ENCODE data around the gene CYLD. TPM values are rescaled to one million over a fixed set of nuclear protein-coding genes. Genes with fewer than 3 reads are reported as not detected.
A peak's percentile ranks its signal among the peaks of the same experiment; 100 is the strongest.

Gene CYLD
- polyA plus RNA-seq, 1 donor (not counting 4 experiments of a cell fraction or from before 2014, with no cell fraction given): 24.7 TPM

DNA sequence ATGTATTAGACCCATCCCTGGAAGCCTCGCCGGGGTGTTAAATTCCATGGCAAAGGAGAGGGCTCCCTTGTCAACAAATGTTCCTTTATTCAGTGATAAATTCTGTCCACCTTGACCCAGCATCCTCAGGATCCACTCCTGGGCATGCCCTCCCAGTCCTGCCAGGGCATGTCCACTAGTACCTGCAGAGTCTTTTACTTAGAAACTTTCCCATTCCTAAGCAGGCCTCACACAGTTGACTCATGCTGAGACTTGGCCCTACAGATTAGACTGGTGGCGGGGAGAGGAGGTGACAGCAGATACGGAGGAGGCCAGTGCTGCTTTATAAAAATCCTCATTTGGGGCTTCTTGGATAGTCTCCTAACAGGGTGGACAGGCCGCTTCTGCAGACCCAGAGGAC, 88.8 kb downstream of the CYLD start:
- H2AFZ ChIP-seq (ENCODE audit: control insufficient read depth, low read length): peak overlapping the region; percentile 19
- H3K79me2 ChIP-seq (ENCODE audit: control insufficient read depth, insufficient read depth, low read length): no peaks in the 10 kb centered on the region
- H3K4me2 ChIP-seq (ENCODE audit: control insufficient read depth, extremely low read depth, insufficient read depth, low read depth, low read length): no peak overlapping the region
- no peak overlapping the region for H3K27ac ChIP-seq (ENCODE audit: control insufficient read depth, insufficient read depth, low read length)
- H3K27me3 ChIP-seq (ENCODE audit: control insufficient read depth, extremely low read depth, insufficient read depth, low read length): no peaks in the 10 kb centered on the region
- no peaks in the 10 kb centered on the region for H3K9me1 ChIP-seq (ENCODE audit: control insufficient read depth, extremely low read depth, insufficient read depth, low read length)
- H3K9me3 ChIP-seq (ENCODE audit: control insufficient read depth, low read depth, low read length): no peaks in the 10 kb centered on the region
- no peaks in the 10 kb centered on the region for H3K36me3 ChIP-seq (ENCODE audit: control insufficient read depth in 2 of 2, extremely low read depth in 1 of 2, insufficient read depth in 2 of 2, low read length in 2 of 2)
- dilution Hi-C loops (cut with MboI; ENCODE audit: extremely low pct_ligation_motif_present, low sequenced_read_pairs): no loop called here
- no peaks in the 10 kb centered on the region for H4K20me1 ChIP-seq (ENCODE audit: control insufficient read depth, extremely low read depth, insufficient read depth, low read length)
- H3K4me1 ChIP-seq (ENCODE audit: control insufficient read depth, extremely low read depth, insufficient read depth, low read length): peaks cover 9% of the 10 kb centered on the region
- DNase-seq (ENCODE audit: low read depth, low spot score) (no peak), FAIRE-seq (peak; percentile 5)
- TF ChIP-seq CTCF (optimal IDR thresholded peaks at IDR 0.05 in 1 of 3, IDR thresholded peaks at IDR 0.05 in 1 of 3, conservative IDR thresholded peaks at IDR 0.05 in 1 of 3; ENCODE audit: extremely low read depth in 1 of 3, insufficient read depth in 2 of 3, low read length in 3 of 3) (no peak), EZH2 (IDR thresholded peaks at IDR 0.05; ENCODE audit: low read length) (no peak)
- no peak overlapping the region for H3K9ac ChIP-seq (ENCODE audit: control insufficient read depth, extremely low read depth, insufficient read depth, low read length)
- no peak overlapping the region for H3K4me3 ChIP-seq (ENCODE audit: control insufficient read depth in 2 of 3, extremely low read depth in 1 of 3, insufficient read depth in 2 of 3, low read depth in 1 of 3, low read length in 3 of 3)

GRCh38 chr16:50831751-50832150, 89.9 kb downstream of the CYLD start:
- Histone ChIP-seq H3K4me2 (ENCODE audit: control insufficient read depth, extremely low read depth, insufficient read depth, low read depth, low read length) (no peak overlapping the region), H3K9me3 (ENCODE audit: control insufficient read depth, low read depth, low read length) (no peaks in the 10 kb centered on the region), H3K9me1 (ENCODE audit: control insufficient read depth, extremely low read depth, insufficient read depth, low read length) (no peaks in the 10 kb centered on the region), H3K27me3 (ENCODE audit: control insufficient read depth, extremely low read depth, insufficient read depth, low read length) (no peaks in the 10 kb centered on the region), H3K79me2 (ENCODE audit: control insufficient read depth, insufficient read depth, low read length) (no peaks in the 10 kb centered on the region), H3K27ac (ENCODE audit: control insufficient read depth, insufficient read depth, low read length) (no peak overlapping the region), H3K9ac (ENCODE audit: control insufficient read depth, extremely low read depth, insufficient read depth, low read length) (no peak overlapping the region), H2AFZ (ENCODE audit: control insufficient read depth, low read length) (no peak overlapping the region), H3K4me1 (ENCODE audit: control insufficient read depth, extremely low read depth, insufficient read depth, low read length) (peaks cover 9% of the 10 kb centered on the region), H4K20me1 (ENCODE audit: control insufficient read depth, extremely low read depth, insufficient read depth, low read length) (no peaks in the 10 kb centered on the region), H3K36me3 (ENCODE audit: control insufficient read depth in 2 of 2, extremely low read depth in 1 of 2, insufficient read depth in 2 of 2, low read length in 2 of 2) (no peaks in the 10 kb centered on the region), H3K4me3 (ENCODE audit: control insufficient read depth in 2 of 3, extremely low read depth in 1 of 3, insufficient read depth in 2 of 3, low read depth in 1 of 3, low read length in 3 of 3) (no peak overlapping the region)
- dilution Hi-C loops (cut with MboI; ENCODE audit: extremely low pct_ligation_motif_present, low sequenced_read_pairs): no loop called here
- TF ChIP-seq EZH2 (IDR thresholded peaks at IDR 0.05; ENCODE audit: low read length) (no peak), CTCF (optimal IDR thresholded peaks at IDR 0.05 in 1 of 3, IDR thresholded peaks at IDR 0.05 in 1 of 3, conservative IDR thresholded peaks at IDR 0.05 in 1 of 3; ENCODE audit: extremely low read depth in 1 of 3, insufficient read depth in 2 of 3, low read length in 3 of 3) (no peak)
- FAIRE-seq (no peak), DNase-seq (ENCODE audit: low read depth, low spot score) (no peak)
